ENCODE data around the gene KCNA10. TPM values are rescaled to one million over a fixed set of nuclear protein-coding genes. Genes with fewer than 3 reads are reported as not detected.

KCNA10 gene
- total RNA-seq, 1 experiment from 2014 or later, result not detected

DNA sequence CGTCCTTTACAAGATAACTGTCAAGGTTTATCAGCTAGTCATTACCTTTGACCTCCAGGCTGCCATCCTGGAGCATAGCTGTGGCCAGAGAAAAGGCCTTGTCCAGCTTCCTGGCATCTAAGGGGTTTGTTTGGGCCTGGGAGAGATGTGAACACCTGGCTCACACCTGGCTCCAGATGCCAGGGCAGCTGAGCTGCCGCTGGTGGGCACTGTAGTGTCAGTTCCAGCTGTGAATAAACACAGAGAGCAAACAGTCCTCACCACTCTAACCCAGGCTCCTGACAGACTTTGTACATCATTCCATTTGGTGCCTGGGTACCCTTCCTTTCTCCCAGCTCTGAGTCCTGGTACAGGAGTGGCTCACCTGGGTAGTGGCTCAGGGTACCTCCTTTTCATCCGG is 14.3 kb upstream of the KCNA10 start:
- no peak overlapping the region for H3K4me3 ChIP-seq (ENCODE audit: low read length)
- H4K20me1 ChIP-seq (ENCODE audit: low read length), result no peaks in the 10 kb centered on the region
- H3K79me2 ChIP-seq (ENCODE audit: low read length), result no peaks in the 10 kb centered on the region
- no peaks in the 10 kb centered on the region for H3K4me1 ChIP-seq (ENCODE audit: insufficient read depth, low read length)
- H3K9ac ChIP-seq (ENCODE audit: low read length), result no peak overlapping the region
- no peak overlapping the region for H2AFZ ChIP-seq (ENCODE audit: low read length)
- no peak overlapping the region for H3K27ac ChIP-seq (ENCODE audit: low read length)
- POLR2A ChIA-PET (ENCODE audit: unreplicated experiment), result interaction anchor here (0.5 kb wide), 1 partner anchor 81 kb away, joined by 3 read pairs; no protein-coding TSS in a partner anchor
- intact Hi-C loops (cut with micrococcal nuclease), result no loop called here
- no peaks in the 10 kb centered on the region for H3K36me3 ChIP-seq (ENCODE audit: low read depth, low read length)
- CTCF ChIA-PET, result no interaction called here
- no peak overlapping the region for H3K4me2 ChIP-seq (ENCODE audit: low read length)
- H3K27me3 ChIP-seq (ENCODE audit: low read length), result peaks cover 44% of the 10 kb centered on the region
- ATAC-seq, result no peak
- no peaks in the 10 kb centered on the region for H3K9me3 ChIP-seq (ENCODE audit: low read length)
- no peaks in the 10 kb centered on the region for H3K9me2 ChIP-seq (replicated peaks; ENCODE audit: low read length)
- TF ChIP-seq CTCF (conservative IDR thresholded peaks at IDR 0.05; ENCODE audit: low read depth, low read length) (no peak), EZH2phosphoT487 (IDR thresholded peaks at IDR 0.05; ENCODE audit: borderline replicate concordance, low read length) (no peak), EZH2 (IDR thresholded peaks at IDR 0.05; ENCODE audit: low read length, unreplicated experiment) (no peak)
- no peaks in the 10 kb centered on the region for H3F3A ChIP-seq (ENCODE audit: low read length, unreplicated experiment)
- DNase-seq, result no peak
- BruUV-seq (replicated peaks), result no TSS peak

DNA sequence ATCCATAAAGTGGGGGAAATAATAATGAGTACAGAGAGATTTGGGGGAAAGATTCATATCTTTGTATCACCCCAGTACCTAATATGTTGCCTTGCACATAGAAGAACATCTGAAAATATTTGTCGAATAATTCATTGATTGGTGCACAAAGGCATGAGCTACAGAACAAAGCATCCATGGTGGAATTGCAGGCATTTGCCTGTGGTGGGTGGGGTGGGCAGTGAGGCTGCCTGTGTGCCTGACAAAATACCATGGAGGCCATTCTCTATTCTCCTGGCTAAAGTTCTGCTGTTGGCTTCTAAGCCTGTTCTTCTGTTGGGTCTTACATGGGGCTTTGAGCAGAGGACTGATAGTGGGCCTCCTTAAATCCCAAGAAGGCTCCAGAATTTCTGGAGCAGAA is 10.0 kb upstream of the KCNA10 start:
- no TSS peak for BruUV-seq (replicated peaks)
- peaks cover 69% of the 10 kb centered on the region for H3K27me3 ChIP-seq (ENCODE audit: low read length)
- no peaks in the 10 kb centered on the region for H3K9me3 ChIP-seq (ENCODE audit: low read length)
- H3K4me3 ChIP-seq (ENCODE audit: low read length), result no peak overlapping the region
- H3K36me3 ChIP-seq (ENCODE audit: low read depth, low read length), result no peaks in the 10 kb centered on the region
- no peak overlapping the region for H2AFZ ChIP-seq (ENCODE audit: low read length)
- H3K4me2 ChIP-seq (ENCODE audit: low read length), result no peak overlapping the region
- no peaks in the 10 kb centered on the region for H3F3A ChIP-seq (ENCODE audit: low read length, unreplicated experiment)
- no peak for TF ChIP-seq CTCF (conservative IDR thresholded peaks at IDR 0.05; ENCODE audit: low read depth, low read length)
- TF ChIP-seq EZH2 (IDR thresholded peaks at IDR 0.05; ENCODE audit: low read length, unreplicated experiment), result no peak
- TF ChIP-seq EZH2phosphoT487 (IDR thresholded peaks at IDR 0.05; ENCODE audit: borderline replicate concordance, low read length), result no peak
- POLR2A ChIA-PET (ENCODE audit: unreplicated experiment), result no interaction called here
- no peaks in the 10 kb centered on the region for H3K9me2 ChIP-seq (replicated peaks; ENCODE audit: low read length)
- no peak overlapping the region for H3K9ac ChIP-seq (ENCODE audit: low read length)
- intact Hi-C loops (cut with micrococcal nuclease), result no loop called here
- H3K27ac ChIP-seq (ENCODE audit: low read length), result no peak overlapping the region
- H3K4me1 ChIP-seq (ENCODE audit: insufficient read depth, low read length), result no peaks in the 10 kb centered on the region
- no peaks in the 10 kb centered on the region for H4K20me1 ChIP-seq (ENCODE audit: low read length)
- no peak for ATAC-seq
- CTCF ChIA-PET, result no interaction called here
- DNase-seq, result no peak
- no peaks in the 10 kb centered on the region for H3K79me2 ChIP-seq (ENCODE audit: low read length)

DNA sequence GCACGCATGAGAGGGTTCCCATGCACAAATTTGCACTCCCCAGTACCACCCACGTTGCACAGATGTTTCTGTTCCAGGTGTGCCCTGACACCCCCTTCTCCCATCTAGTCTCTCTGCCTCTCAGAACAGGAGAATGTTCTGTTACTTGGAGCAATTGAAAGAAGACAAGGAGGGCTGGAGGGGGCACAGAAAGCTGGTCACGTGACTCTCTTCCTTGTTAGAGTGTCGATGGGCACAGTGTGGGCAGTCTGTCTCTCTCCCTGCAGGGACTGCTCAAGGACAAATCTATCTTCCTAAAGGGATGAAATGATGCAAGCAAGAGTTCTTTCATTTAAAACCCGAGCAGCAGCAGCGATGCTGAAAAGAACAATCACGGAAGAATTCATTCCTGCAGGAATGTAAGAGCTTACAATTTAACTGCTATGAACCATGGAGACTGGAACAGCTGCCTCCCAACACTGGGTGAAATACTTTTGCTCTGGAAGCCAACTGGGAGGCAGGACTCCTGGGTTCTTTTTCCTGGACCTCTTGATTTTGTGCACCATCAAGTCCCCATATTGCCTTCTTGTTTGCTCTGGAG is 7.3 kb upstream of the KCNA10 start:
- Histone ChIP-seq H3K4me2 (ENCODE audit: low read length) (no peak overlapping the region), H2AFZ (ENCODE audit: low read length) (no peak overlapping the region), H3K4me3 (ENCODE audit: low read length) (no peak overlapping the region), H4K20me1 (ENCODE audit: low read length) (no peaks in the 10 kb centered on the region), H3K4me1 (ENCODE audit: insufficient read depth, low read length) (no peaks in the 10 kb centered on the region), H3K27me3 (ENCODE audit: low read length) (peaks cover 68% of the 10 kb centered on the region), H3K9ac (ENCODE audit: low read length) (no peak overlapping the region), H3F3A (ENCODE audit: low read length, unreplicated experiment) (no peaks in the 10 kb centered on the region), H3K9me3 (ENCODE audit: low read length) (no peaks in the 10 kb centered on the region), H3K79me2 (ENCODE audit: low read length) (no peaks in the 10 kb centered on the region), H3K36me3 (ENCODE audit: low read depth, low read length) (no peaks in the 10 kb centered on the region), H3K27ac (ENCODE audit: low read length) (no peak overlapping the region), H3K9me2 (replicated peaks; ENCODE audit: low read length) (no peaks in the 10 kb centered on the region)
- ChIA-PET POLR2A (ENCODE audit: unreplicated experiment) (no interaction called here), CTCF (interaction anchor here (0.5 kb wide), 1 partner anchor 240 kb away, joined by 4 read pairs; no protein-coding TSS in a partner anchor)
- DNase-seq (no peak), ATAC-seq (no peak)
- TF ChIP-seq EZH2phosphoT487 (IDR thresholded peaks at IDR 0.05; ENCODE audit: borderline replicate concordance, low read length) (no peak), EZH2 (IDR thresholded peaks at IDR 0.05; ENCODE audit: low read length, unreplicated experiment) (no peak), CTCF (conservative IDR thresholded peaks at IDR 0.05; ENCODE audit: low read depth, low read length) (no peak)
- intact Hi-C loops (cut with micrococcal nuclease), result no loop called here
- no TSS peak for BruUV-seq (replicated peaks)
